Measurements from ENCODE around the gene ELMOD2. TPM values are rescaled to one million over a fixed set of nuclear protein-coding genes. Genes with fewer than 3 reads are reported as not detected.
"Not testable (repeated sequence)": the region's sequence is repeated elsewhere in the genome, so short reads cannot be mapped to it uniquely, and the experiment has no call there.

The ELMOD2 gene
- total RNA-seq = 55.4 TPM

GRCh38 chr4:140523857-140524742 lies at the start of gene ELMOD2:
TSS of gene ELMOD2 (plus strand) at chr4:140524168. CDS start at chr4:140525429, 1,261 bp downstream.
- DNase-seq = peak; percentile 99

GRCh38 chr4:140483445-140483844 lies 40.5 kb upstream of the ELMOD2 start:
- DNase-seq = no peak

GRCh38 chr4:140485939-140486338 lies 38.0 kb upstream of the ELMOD2 start:
- DNase-seq = no peak

- DNase-seq = no peak
These were observed 26.6 kb upstream of the ELMOD2 start for GRCh38 chr4:140497405-140497746.

- DNase-seq = no peak
These were observed 26.0 kb upstream of the ELMOD2 start, which contains the start of gene MGAT4D for GRCh38 chr4:140497747-140498636. TSS of gene MGAT4D (minus strand) at chr4:140498293. CDS start at chr4:140498222, 71 bp downstream.

GRCh38 chr4:140499391-140499790 lies 24.6 kb upstream of the ELMOD2 start:
- no peak for DNase-seq

- no peak for DNase-seq
These were observed 19.7 kb upstream of the ELMOD2 start for GRCh38 chr4:140504261-140504660.

GRCh38 chr4:140513765-140514164 lies 10.2 kb upstream of the ELMOD2 start:
- DNase-seq = not testable (repeated sequence)

GRCh38 chr4:140515423-140515822 lies 8.5 kb upstream of the ELMOD2 start:
- DNase-seq = no peak

GRCh38 chr4:140523370-140523856 lies 555 bp upstream of the ELMOD2 start:
- no peak for DNase-seq

GRCh38 chr4:140529434-140529833 lies 5.5 kb downstream of the ELMOD2 start:
- DNase-seq = no peak

- no peak for DNase-seq
These were observed 10.0 kb downstream of the ELMOD2 start for GRCh38 chr4:140533951-140534480.

GRCh38 chr4:140556372-140557085 lies 32.6 kb downstream of the ELMOD2 start:
- no peak for DNase-seq

- DNase-seq = no peak
These were observed 34.0 kb downstream of the ELMOD2 start for GRCh38 chr4:140557831-140558435.

- DNase-seq = no peak
These were observed 35.7 kb downstream of the ELMOD2 start for GRCh38 chr4:140559696-140560095.

- no peak for DNase-seq
These were observed 44.7 kb downstream of the ELMOD2 start, which contains the start of gene UCP1 for GRCh38 chr4:140568507-140569306. TSS of gene UCP1 (minus strand) at chr4:140568961. CDS start at chr4:140568729, 232 bp downstream.

GRCh38 chr4:140569307-140569638 lies 45.3 kb downstream of the ELMOD2 start:
- DNase-seq = no peak

GRCh38 chr4:140571620-140572019 lies 47.7 kb downstream of the ELMOD2 start:
- no peak for DNase-seq

GRCh38 chr4:140575489-140575888 lies 51.5 kb downstream of the ELMOD2 start:
- no peak for DNase-seq

GRCh38 chr4:140579278-140579677 lies 55.3 kb downstream of the ELMOD2 start:
- no peak for DNase-seq

- DNase-seq = no peak
These were observed 57.1 kb downstream of the ELMOD2 start for GRCh38 chr4:140581078-140581477.

Measured in occipital lobe (tissue), 2 donors.